K562 (cell line): ENCODE measurements around the gene ASMTL. TPM values are rescaled to one million over a fixed set of nuclear protein-coding genes. Genes with fewer than 3 reads are reported as not detected.

Experiments used
- BRF1 ChIP-seq: IDR thresholded peaks from 3 replicates; pipeline ENCODE4 v1.6.1; 2011; ENCODE audit warnings: borderline replicate concordance, mild to moderate bottlenecking; ENCODE audit not compliant: insufficient read length; ENCODE audit errors: extremely low read depth
- CHD1 ChIP-seq: fragments of 200-600 bp; sonication (generic); IDR thresholded peaks from one replicate; pipeline ENCODE4 v1.6.1; 2012; ENCODE audit warnings: mild to moderate bottlenecking, moderate library complexity, low read length, inconsistent platforms
- ETV5 ChIP-seq: sonication (generic); formaldehyde crosslinking; IDR thresholded peaks from 2 replicates; pipeline ENCODE4 v1.4.0; 2020; ENCODE audit warnings: low read depth, mild to moderate bottlenecking, missing genetic modification reagents
- HDAC3 ChIP-seq: fragments of 450-650 bp; IDR thresholded peaks from 2 replicates; pipeline ENCODE4 v1.6.1; 2018; ENCODE audit warnings: borderline replicate concordance, mild to moderate bottlenecking, moderate library complexity; ENCODE audit not compliant: partially characterized antibody
- HDAC6 ChIP-seq: IDR thresholded peaks from 2 replicates; pipeline ENCODE4 v1.6.1; 2012; ENCODE audit warnings: low read depth, mild to moderate bottlenecking, control low read depth, inconsistent platforms, low read length, moderate library complexity
- LCOR ChIP-seq: sonication (generic); formaldehyde crosslinking; IDR thresholded peaks from 2 replicates; pipeline ENCODE4 v1.8.0; 2022; ENCODE audit warnings: mild to moderate bottlenecking, missing genetic modification reagents
- NFATC3 ChIP-seq: fragments of 450-650 bp; IDR thresholded peaks from 2 replicates; pipeline ENCODE4 v1.6.1; 2017; ENCODE audit warnings: mild to moderate bottlenecking
- NONO ChIP-seq, 2 experiments: fragments of 200-400 bp in 1 of 2; fragments of 450-650 bp in 1 of 2; formaldehyde crosslinking in 1 of 2; IDR thresholded peaks; 2 replicates each; pipeline ENCODE4 v1.6.1; 2017; ENCODE audit warnings: low read depth in 2 of 2, mild to moderate bottlenecking in 2 of 2, moderate library complexity in 2 of 2, low read length in 1 of 2
- PCBP2 ChIP-seq: fragments of 200-400 bp; formaldehyde crosslinking; IDR thresholded peaks from 2 replicates; pipeline ENCODE4 v1.6.1; 2018; ENCODE audit warnings: low read length, low read depth, mild to moderate bottlenecking, moderate library complexity; ENCODE audit not compliant: poor library complexity, severe bottlenecking
- TCF7 ChIP-seq: sonication (generic); IDR thresholded peaks from 2 replicates; pipeline ENCODE4 v1.6.1; 2016; ENCODE audit warnings: antibody characterized with exemption, borderline replicate concordance
- ZFP1 ChIP-seq: fragments of 450-650 bp; formaldehyde crosslinking; IDR thresholded peaks from 2 replicates; pipeline ENCODE4 v1.4.0; 2020; ENCODE audit warnings: mild to moderate bottlenecking, mixed read lengths
- polyA plus RNA-seq, 8 experiments: library from polyadenylated mRNA; depleted of rRNA in 4 of 8; stranded (reverse) in 5 of 8; unstranded in 3 of 8; fragments of >200 nt; fragmentation: Nextera tagmentation in 2 of 8; fragmentation: Illumina TruSeq in 1 of 8; extraction: Ambion mirVana in 2 of 8; extraction: Trizol in 1 of 8; gene quantifications; 2 replicates each; pipeline versions ENCODE4 v1.2.1 to v1.2.3, GENCODE V29; 2011 to 2014; ENCODE audit warnings: inconsistent platforms in 1 of 8, missing spikeins in 1 of 8
- total RNA-seq, 7 experiments: library from RNA; depleted of rRNA in 6 of 7; stranded (reverse); fragments of >200 nt in 6 of 7; fragmentation: Illumina TruSeq in 2 of 7; extraction: Trizol in 2 of 7; gene quantifications; 2 replicates each; pipeline versions ENCODE4 v1.2.1 to v1.2.3, GENCODE V29; 2011 to 2021; ENCODE audit warnings: low replicate concordance in 1 of 7
- TF ChIP-seq, protein P1 (sequence below), 2 experiments: fragments of 450-650 bp in 1 of 2; IDR thresholded peaks; 2 replicates each; pipeline ENCODE4 v1.6.1; 2011 to 2017; ENCODE audit warnings: low read depth in 2 of 2, antibody characterized with exemption in 1 of 2, borderline replicate concordance in 1 of 2, low read length in 1 of 2, mild to moderate bottlenecking in 1 of 2, mixed read lengths in 1 of 2; ENCODE audit not compliant: control insufficient read depth in 1 of 2
- TF ChIP-seq, protein P2 (sequence below): fragments of 250-450 bp; sonication (Bioruptor Pico); IDR thresholded peaks from 2 replicates; pipeline ENCODE4 v1.8.0; 2022; ENCODE audit warnings: moderate library complexity, mild to moderate bottlenecking, inconsistent platforms
- TF ChIP-seq, protein P3 (sequence below): fragments of 250-450 bp; sonication (Bioruptor Pico); IDR thresholded peaks from 2 replicates; pipeline ENCODE4 v1.5.0; 2021
- TF ChIP-seq, protein P4 (sequence below): fragments of 450-650 bp; formaldehyde crosslinking; conservative IDR thresholded peaks from 2 replicates; pipeline ENCODE4 v1.4.0; 2022; ENCODE audit warnings: mild to moderate bottlenecking, missing genetic modification characterization

The ASMTL gene
- total and polyA plus RNA-seq, 9 of the 15 experiments (the other 6 are each of a cell fraction or from before 2014, with no cell fraction given), result 0.56 to 20.6 (median 7.6) TPM

DNA sequence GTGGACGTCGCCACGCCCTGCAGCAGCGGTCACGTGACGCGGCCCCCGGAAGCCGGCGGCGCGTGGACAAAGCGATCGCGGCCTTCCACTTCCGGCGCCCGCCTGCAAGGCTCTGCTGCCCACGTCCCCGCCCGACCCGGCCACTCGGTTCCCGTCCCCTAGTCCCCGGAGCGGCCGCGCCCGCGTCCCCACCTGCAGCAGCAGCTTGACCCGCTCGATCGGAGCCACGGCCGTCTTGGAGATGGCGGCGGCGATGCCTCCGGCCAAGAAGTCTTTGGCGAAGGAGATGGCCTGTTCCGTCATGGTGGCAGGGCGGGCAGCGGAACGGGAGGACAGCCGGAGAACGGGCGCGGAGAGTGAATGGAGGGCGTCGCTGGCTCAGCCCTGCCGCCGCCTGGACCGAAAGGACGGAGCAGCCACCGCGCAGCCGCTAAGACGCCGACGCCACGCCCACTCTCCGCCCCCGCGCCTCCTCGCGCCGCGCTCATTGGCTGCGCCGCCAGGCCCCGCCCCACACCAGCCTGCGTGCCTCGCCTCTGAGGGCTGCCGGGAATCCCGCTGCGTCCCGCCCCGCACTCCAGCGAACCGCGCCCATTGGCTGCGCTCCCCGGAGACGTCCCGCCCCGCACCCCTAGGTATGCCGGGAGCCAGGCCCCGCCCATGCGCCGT, 60.9 kb downstream of the ASMTL start, which contains the start of gene SLC25A6 (continued):
- TF ChIP-seq, protein P1, sequence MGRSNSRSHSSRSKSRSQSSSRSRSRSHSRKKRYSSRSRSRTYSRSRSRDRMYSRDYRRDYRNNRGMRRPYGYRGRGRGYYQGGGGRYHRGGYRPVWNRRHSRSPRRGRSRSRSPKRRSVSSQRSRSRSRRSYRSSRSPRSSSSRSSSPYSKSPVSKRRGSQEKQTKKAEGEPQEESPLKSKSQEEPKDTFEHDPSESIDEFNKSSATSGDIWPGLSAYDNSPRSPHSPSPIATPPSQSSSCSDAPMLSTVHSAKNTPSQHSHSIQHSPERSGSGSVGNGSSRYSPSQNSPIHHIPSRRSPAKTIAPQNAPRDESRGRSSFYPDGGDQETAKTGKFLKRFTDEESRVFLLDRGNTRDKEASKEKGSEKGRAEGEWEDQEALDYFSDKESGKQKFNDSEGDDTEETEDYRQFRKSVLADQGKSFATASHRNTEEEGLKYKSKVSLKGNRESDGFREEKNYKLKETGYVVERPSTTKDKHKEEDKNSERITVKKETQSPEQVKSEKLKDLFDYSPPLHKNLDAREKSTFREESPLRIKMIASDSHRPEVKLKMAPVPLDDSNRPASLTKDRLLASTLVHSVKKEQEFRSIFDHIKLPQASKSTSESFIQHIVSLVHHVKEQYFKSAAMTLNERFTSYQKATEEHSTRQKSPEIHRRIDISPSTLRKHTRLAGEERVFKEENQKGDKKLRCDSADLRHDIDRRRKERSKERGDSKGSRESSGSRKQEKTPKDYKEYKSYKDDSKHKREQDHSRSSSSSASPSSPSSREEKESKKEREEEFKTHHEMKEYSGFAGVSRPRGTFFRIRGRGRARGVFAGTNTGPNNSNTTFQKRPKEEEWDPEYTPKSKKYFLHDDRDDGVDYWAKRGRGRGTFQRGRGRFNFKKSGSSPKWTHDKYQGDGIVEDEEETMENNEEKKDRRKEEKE (IDR thresholded peaks at IDR 0.05; ENCODE audit: borderline replicate concordance in 1 of 2, control insufficient read depth in 1 of 2, low read depth in 2 of 2, low read length in 1 of 2), result no peak
- TF ChIP-seq CHD1 (peak; percentile 86), NFATC3 (no peak), BRF1 (no peak), PCBP2 (peak; percentile 9), NONO (IDR thresholded peaks at IDR 0.05; ENCODE audit: low read depth in 2 of 2, low read length in 1 of 2) (peak in 1 of 2 experiments; percentile 56; a peak in 1 of 4 replicates), LCOR (CRISPR knock-in tag) (peak; percentile 66; the same call in 1 of the 2 replicates), HDAC6 (no peak), ETV5 (peak; percentile 93), TCF7 (no peak), ZFP1 (CRISPR knock-in tag) (no peak), HDAC3 (no peak)
- TF ChIP-seq, protein P2, sequence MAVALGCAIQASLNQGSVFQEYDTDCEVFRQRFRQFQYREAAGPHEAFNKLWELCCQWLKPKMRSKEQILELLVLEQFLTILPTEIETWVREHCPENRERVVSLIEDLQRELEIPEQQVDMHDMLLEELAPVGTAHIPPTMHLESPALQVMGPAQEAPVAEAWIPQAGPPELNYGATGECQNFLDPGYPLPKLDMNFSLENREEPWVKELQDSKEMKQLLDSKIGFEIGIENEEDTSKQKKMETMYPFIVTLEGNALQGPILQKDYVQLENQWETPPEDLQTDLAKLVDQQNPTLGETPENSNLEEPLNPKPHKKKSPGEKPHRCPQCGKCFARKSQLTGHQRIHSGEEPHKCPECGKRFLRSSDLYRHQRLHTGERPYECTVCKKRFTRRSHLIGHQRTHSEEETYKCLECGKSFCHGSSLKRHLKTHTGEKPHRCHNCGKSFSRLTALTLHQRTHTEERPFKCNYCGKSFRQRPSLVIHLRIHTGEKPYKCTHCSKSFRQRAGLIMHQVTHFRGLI (CRISPR knock-in tag), result no peak
- TF ChIP-seq, protein P3, sequence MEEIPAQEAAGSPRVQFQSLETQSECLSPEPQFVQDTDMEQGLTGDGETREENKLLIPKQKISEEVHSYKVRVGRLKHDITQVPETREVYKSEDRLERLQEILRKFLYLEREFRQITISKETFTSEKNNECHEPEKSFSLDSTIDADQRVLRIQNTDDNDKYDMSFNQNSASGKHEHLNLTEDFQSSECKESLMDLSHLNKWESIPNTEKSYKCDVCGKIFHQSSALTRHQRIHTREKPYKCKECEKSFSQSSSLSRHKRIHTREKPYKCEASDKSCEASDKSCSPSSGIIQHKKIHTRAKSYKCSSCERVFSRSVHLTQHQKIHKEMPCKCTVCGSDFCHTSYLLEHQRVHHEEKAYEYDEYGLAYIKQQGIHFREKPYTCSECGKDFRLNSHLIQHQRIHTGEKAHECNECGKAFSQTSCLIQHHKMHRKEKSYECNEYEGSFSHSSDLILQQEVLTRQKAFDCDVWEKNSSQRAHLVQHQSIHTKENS (CRISPR knock-in tag), result no peak
- TF ChIP-seq, protein P4, sequence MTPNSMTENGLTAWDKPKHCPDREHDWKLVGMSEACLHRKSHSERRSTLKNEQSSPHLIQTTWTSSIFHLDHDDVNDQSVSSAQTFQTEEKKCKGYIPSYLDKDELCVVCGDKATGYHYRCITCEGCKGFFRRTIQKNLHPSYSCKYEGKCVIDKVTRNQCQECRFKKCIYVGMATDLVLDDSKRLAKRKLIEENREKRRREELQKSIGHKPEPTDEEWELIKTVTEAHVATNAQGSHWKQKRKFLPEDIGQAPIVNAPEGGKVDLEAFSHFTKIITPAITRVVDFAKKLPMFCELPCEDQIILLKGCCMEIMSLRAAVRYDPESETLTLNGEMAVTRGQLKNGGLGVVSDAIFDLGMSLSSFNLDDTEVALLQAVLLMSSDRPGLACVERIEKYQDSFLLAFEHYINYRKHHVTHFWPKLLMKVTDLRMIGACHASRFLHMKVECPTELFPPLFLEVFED (CRISPR knock-in tag), result 0 out of 2 replicates have a peak, but pooled peaks have one; percentile 32
